KOPT-K1 (cell line): Measurements from ENCODE around the gene EIF4A2.
"Not testable (repeated sequence)": the region's sequence is repeated elsewhere in the genome, so short reads cannot be mapped to it uniquely, and the experiment has no call there.

Source experiments
- H3K27ac ChIP-seq: fragments of 200-600 bp; sonication (generic); 2 replicates; pipeline ENCODE4 v1.5.1; 2016; ENCODE audit warnings: antibody characterized with exemption, mild to moderate bottlenecking, low read depth, low read length; ENCODE audit not compliant: poor library complexity, severe bottlenecking
- H3K36me3 ChIP-seq: fragments of 200-600 bp; sonication (generic); 2 replicates; pipeline ENCODE4 v1.5.1; 2017; ENCODE audit warnings: antibody characterized with exemption, mild to moderate bottlenecking, low read length, moderate library complexity; ENCODE audit not compliant: insufficient read depth
- H3K9me3 ChIP-seq: fragments of 200-600 bp; sonication (generic); 2 replicates; pipeline ENCODE4 v1.5.1; 2017; ENCODE audit warnings: antibody characterized with exemption, low read length, mild to moderate bottlenecking; ENCODE audit not compliant: insufficient read depth, poor library complexity, severe bottlenecking

Gene EIF4A2

DNA sequence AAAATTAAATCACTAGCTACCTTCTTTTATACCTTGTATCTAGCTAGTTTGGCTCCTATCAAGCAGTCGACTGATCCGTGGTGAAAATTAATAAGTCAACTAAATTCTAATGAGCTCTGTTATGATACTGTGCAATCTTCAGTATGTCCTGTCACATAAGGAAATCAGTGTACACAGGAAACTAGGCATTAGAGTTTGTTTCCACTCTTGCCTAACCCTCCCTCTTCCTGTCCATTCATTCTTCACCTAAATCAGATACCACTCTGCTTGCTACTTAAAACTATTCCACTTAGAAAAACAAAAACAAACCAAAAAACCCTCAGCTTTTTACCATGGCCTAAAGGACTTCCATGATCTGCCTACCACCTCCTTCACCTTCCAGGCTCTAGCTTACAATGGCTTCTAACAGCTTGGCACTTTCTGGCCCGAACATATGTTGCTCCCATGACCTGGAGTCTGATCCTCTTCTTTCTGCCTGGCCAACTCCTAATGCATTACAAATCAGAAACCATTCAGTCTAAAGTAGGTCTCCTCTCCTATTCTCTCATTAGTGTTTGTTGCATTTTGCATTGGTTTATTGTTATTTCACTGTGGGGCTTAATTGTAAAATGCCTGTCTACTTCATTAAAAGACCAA is 15.0 kb downstream of the EIF4A2 start:
- peaks cover 98% of the 10 kb centered on the region for H3K36me3 ChIP-seq
- H3K9me3 ChIP-seq: no peaks in the 10 kb centered on the region
- no peak overlapping the region for H3K27ac ChIP-seq

DNA sequence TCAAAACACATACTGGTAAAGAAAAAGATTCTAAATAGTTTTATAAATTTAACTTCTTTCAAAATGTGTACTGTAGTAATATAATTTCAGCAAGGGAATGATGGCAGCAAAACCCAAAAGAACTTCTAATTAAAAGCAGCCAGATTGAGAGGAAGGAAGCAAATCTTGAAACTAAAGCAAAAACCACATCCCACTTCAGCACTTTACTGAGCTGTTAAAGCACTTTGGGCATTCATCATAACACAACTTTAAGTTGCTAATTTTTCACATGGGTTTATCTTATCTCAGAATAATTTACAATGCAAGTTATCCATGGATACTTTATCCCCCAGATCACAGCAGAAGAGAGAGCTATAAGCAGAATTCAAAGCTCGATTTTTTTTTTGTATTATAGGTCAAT is 16.9 kb downstream of the EIF4A2 start:
- H3K36me3 ChIP-seq: peaks cover 96% of the 10 kb centered on the region
- H3K9me3 ChIP-seq: no peaks in the 10 kb centered on the region
- H3K27ac ChIP-seq: no peak overlapping the region

DNA sequence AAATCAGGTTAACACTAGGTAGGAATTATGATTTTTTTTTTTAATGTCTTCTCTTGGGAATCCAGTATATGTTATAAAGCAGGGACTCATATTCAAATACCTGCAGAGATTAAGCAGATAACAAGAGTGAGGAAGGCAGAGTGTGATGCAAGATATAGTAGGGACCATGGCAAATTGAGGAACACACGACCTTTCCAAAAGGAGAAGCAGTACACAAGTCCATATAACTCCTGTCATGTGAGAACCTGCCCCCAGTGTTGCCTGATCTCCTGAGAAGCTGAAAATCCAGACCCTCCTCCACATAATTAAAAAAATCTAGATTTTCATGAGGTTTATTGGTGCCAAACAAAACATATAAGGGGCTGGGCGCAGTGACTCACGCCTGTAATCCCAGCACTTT is 19.3 kb downstream of the EIF4A2 start:
- no peak overlapping the region for H3K27ac ChIP-seq
- no peaks in the 10 kb centered on the region for H3K9me3 ChIP-seq
- peaks cover 72% of the 10 kb centered on the region for H3K36me3 ChIP-seq

DNA sequence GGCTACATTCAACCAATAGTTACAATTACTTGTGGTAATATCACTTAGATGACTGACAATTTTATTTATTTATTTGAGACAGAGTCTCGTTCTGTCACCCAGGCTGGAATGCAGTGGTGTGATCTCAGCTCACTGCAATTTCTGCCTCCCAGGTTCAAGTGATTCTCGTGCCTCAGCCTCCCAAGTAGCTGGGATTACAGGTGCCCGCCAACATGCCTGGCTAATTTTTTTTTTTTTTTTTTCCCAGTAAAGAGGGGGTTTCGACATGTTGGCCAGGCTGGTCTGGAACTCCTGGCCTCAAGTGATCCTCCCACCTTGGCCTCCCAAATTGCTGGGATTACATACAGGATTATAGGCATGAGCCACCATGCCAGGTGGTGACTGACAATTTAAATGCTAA is 20.1 kb downstream of the EIF4A2 start:
- H3K27ac ChIP-seq, H3K9me3 ChIP-seq: not testable (repeated sequence)
- H3K36me3 ChIP-seq: peaks cover 65% of the 10 kb centered on the region

DNA sequence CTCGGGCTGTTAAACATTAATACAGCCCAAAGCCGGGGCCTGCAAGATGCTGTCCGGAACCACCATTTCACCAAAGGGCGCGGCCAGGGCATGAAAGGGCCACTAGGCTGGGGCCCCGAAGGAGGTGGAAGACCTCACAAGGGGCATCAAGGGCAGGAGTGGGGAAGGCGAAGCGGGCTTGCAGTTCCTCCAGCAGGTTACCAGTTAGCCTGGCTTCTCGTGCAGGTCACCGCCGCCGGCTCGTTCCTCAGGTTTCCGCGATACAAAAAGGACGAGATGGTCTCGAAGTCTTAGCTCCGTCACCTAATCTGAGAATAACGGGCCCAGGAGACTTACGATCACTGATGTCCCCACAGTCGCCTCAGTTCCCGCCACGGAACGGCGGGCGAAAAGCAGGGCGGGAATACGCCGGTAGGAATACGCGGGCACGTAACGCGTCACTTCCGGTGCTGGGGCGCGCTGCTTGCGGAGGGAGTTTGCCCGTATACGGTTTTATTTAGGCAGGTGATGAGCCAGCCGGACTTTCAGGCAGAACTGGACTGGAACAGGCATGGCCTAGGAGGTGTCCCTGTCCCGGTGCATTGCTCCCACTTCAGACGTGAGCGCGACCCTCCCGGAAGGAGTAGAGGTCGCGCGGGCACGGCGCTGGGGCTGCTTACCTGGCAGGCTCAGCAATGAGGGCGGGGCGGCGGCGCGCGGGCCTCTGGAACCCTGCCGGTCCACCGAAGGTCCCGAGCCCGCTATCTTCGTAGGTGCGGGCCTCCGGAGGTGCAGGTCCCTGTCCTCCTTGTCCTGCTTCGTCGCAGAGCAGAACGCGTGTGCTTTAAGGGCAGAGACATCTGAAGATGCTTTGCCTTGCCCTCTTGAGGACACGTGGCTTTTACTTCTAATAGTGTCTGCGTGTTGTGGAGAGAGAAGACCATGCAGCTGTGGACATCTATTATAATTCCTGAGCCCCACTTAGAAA is 23.0 kb downstream of the EIF4A2 start, which contains the start of gene RFC4:
RFC4 (minus strand) TSS at position 394 of the 967 bp plus-strand sequence. CDS start 1,769 bp downstream, outside the sequence.
- H3K9me3 ChIP-seq: no peaks in the 10 kb centered on the region
- H3K36me3 ChIP-seq: peaks cover 36% of the 10 kb centered on the region
- peak within 1 kb of the TSS; percentile 95 for H3K27ac ChIP-seq

DNA sequence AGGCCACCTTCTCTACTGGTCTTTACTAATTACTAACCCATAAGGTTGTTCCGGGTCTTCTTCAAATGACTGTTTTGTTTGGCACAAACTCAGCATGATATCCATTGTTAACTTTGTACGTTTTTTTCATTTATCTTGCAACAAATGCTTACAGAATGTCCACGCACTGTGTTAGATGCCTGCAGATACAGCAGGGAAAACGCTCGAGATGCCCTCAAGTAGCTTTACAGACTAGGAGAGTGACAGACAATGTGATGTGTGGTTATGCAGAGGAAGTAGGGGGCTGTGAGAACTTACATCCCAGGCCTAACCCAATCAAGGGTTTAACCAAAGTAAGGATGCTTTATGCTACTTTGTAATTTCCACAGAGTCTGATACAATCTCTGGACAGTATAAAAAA is 23.9 kb downstream of the EIF4A2 start:
- Histone ChIP-seq H3K36me3 (peaks cover 28% of the 10 kb centered on the region), H3K9me3 (no peaks in the 10 kb centered on the region), H3K27ac (peak overlapping the region; percentile 95)

DNA sequence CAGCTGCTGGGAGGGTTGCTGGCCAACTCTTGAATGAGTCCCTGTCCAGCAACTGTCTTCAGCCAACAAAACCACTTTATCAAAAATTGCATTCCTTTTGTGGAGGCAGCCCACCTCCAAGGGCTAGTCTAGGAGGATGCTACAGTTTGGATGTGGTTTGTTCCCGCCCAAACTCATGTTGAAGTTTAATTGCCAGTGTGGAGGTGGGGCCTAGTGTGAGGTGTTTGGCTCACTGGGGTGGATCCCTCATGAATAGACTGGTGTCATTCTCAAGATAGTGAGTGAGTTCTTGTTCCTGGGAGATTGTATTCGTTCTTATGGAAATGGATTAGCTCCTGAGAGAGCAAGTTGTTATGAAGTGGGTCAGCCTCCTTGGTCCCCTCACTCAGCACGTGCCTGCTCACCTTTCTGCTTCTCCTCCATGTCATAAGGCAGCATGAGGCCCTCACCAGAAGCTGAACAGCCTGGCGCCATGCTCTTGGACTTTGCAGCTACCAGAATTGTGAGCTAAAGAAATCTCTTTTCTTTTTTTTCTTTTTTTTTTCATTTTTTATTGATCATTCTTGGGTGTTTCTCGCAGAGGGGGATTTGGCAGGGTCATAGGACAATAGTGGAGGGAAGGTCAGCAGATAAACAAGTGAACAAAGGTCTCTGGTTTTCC is 27.1 kb downstream of the EIF4A2 start:
- no peak overlapping the region for H3K27ac ChIP-seq
- H3K9me3 ChIP-seq: no peaks in the 10 kb centered on the region
- no peaks in the 10 kb centered on the region for H3K36me3 ChIP-seq

DNA sequence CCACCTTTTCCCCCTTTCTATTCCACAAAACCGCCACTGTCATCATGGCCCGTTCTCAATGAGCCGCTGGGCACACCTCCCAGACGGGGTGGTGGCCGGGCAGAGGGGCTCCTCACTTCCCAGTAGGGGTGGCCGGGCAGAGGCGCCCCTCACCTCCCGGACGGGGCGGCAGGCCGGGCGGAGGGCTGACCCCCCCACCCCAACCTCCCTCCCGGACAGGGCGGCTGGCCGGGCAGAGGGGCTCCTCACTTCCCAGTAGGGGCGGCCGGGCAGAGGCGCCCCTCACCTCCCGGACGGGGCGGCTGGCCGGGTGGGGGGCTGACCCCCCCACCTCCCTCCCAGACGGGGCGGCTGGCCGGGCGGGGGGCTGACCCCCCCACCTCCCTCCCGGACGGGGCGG is 27.9 kb downstream of the EIF4A2 start:
- not testable (repeated sequence) for H3K36me3 ChIP-seq, H3K9me3 ChIP-seq, H3K27ac ChIP-seq

DNA sequence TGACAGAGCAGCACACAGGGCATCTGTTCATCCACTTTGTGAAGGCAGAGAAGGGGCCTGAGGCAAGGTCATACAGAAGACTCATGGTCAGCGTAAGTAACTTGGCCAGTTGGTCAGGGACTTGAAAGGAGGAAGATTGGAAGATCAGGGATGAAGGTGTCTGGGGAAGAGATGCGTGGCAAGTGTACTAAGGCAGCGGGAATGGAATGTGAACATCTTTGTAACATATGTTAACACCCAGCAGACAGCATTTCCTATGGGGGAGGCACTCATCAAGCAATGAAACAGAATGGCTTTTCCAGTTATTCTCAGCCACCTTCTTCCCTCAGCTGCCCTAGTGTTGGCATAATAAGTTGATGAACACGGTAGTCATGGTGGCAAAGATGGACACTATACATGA is 30.7 kb downstream of the EIF4A2 start:
- Histone ChIP-seq H3K36me3 (no peaks in the 10 kb centered on the region), H3K27ac (no peak overlapping the region), H3K9me3 (no peaks in the 10 kb centered on the region)

DNA sequence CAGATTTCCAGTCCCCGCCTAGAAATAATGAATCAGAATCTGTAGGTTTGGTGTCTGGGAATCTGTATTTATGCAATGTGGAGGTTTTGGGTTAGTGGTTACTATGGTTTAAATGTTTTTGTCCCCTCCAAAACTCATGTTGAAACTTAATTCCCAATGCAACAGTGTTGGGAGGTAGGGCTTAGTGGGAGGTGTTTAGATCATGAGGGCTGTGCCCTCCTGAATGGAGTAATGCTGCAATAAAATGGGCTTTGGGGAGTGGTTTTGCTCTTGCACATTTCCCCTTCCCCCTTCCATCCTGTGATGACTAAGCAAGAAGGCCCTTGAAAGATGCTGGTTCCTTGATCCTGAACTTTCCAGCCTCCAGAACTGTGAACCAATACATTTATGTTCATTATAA is 32.1 kb downstream of the EIF4A2 start:
- no peaks in the 10 kb centered on the region for H3K9me3 ChIP-seq
- H3K27ac ChIP-seq: no peak overlapping the region
- H3K36me3 ChIP-seq: no peaks in the 10 kb centered on the region

DNA sequence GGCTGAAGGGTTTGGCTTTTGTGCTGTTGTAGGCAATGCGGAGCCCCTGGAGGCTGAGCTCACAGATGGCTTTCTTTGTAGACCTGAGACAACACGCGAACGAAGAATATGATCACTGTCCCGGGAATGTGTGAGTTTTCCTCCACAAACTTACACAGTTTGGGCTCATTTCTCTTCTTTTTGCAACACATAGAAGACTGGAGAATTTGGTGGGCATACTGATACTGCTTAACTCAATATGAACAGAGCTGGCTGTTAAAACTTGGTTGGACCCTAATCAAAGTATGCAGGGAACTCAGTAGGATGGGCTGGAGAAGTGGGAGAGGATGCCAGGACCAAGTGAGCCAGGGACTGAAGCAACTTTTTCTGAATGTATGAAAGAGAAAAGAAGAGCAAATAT is 35.1 kb downstream of the EIF4A2 start:
- H3K36me3 ChIP-seq: no peaks in the 10 kb centered on the region
- H3K27ac ChIP-seq: no peak overlapping the region
- no peaks in the 10 kb centered on the region for H3K9me3 ChIP-seq

DNA sequence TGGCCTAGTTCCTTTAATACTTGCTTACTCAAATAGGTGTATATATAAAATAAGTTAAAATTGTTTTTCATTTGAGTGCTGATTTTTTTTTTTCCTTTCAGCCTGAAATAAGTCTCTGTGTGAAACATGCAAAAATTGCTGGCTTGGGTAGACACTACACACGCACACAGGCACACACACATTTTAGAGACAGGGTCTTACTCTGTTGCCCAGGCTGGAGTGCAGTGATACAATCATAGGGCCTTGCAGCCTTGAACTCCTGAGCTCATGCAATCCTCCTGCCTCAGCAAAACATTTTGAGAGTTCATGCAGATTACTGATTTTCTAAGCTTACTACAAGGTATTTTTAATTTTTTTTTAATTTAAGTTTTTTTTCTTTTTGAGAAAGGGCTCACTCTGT is 35.6 kb downstream of the EIF4A2 start:
- no peak overlapping the region for H3K27ac ChIP-seq
- H3K9me3 ChIP-seq: no peaks in the 10 kb centered on the region
- H3K36me3 ChIP-seq: no peaks in the 10 kb centered on the region

DNA sequence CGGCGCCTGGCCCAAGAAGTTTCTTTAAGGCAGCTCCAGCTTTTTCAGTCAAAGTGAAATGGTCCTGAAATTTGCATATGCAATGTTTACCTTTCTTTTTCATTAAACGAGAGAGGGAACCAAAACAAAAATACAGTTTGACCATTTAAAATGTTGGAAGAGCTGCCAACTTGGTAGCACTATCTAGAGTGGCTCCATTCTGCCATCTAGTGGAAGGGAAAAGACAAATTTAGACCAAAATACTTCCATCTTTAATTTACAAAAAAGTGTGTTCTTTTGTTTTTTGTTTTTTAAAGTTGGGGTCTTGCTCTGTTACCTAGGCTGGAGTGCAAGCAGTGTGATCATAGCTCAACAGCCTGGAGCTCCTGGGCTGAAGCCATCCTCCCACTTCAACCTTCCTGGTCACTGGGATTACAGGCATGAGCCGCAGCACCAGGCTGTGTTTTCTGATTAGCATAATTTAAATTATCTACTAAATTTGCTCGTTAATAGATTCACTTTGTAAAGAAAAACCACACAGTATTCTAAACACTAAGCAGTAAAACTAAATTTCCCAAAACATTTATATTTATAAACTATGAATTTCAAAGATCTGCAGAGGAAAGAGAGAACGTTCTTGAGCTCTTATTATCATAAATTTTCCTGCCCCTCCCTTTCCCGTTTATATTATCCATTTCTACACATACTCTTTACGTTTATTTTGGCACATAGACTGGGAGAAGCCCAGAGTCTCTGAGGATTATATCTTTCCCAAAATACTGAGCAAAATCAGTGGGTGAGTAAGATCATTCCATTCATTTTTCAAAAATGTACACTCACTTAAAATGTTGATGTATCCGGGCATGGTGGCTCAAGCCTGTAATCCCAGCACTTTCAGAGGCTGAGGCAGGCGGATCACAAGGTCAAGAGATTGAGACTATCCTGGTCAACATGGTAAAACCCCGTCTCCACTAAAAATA is 38.3 kb downstream of the EIF4A2 start:
- H3K9me3 ChIP-seq: no peaks in the 10 kb centered on the region
- no peak overlapping the region for H3K27ac ChIP-seq
- no peaks in the 10 kb centered on the region for H3K36me3 ChIP-seq

DNA sequence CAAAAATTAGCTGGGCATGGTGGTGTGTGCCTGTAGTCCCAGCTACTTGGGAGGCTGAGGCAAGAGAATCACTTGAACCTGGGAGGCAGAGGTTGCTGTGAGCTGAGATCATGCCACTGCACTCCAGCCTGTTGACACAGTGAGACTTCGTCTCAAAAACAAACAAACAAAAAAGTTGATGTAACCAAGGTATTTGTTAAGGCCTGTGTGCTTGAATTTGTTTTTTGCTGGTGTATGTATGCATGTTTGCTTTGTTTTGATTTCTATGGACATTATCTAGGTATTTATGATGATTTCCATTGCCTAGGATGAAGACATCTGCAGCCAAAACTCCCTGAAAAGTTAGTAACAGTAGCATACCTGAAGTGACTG is 39.0 kb downstream of the EIF4A2 start:
- H3K27ac ChIP-seq, H3K36me3 ChIP-seq, H3K9me3 ChIP-seq: not testable (repeated sequence)
